GM15510 (cell line): ENCODE data around the gene PSMG3.

ENCODE experiments used
- POLR2A ChIP-seq: IDR thresholded peaks from 3 replicates; pipeline ENCODE4 v1.6.1; 2011; ENCODE audit warnings: borderline replicate concordance; ENCODE audit not compliant: insufficient read length; ENCODE audit errors: extremely low read depth

PSMG3 gene

GRCh38 chr7:1591396-1591795 is 21.6 kb upstream of the PSMG3 start:
- no peak for TF ChIP-seq POLR2A

- no peak for TF ChIP-seq POLR2A
Observed at GRCh38 chr7:1590887-1591286, 21.1 kb upstream of the PSMG3 start.

GRCh38 chr7:1590476-1590875 is 20.6 kb upstream of the PSMG3 start:
- no peak for TF ChIP-seq POLR2A

- TF ChIP-seq POLR2A = no peak
Observed at GRCh38 chr7:1588978-1589377, 19.1 kb upstream of the PSMG3 start.

GRCh38 chr7:1587738-1588137 is 17.9 kb upstream of the PSMG3 start:
- no peak for TF ChIP-seq POLR2A

- TF ChIP-seq POLR2A = no peak
Observed at GRCh38 chr7:1586827-1587705, 17.2 kb upstream of the PSMG3 start.

GRCh38 chr7:1586126-1586826 is 16.4 kb upstream of the PSMG3 start:
- no peak for TF ChIP-seq POLR2A

GRCh38 chr7:1585142-1585981 is 15.5 kb upstream of the PSMG3 start:
- no peak for TF ChIP-seq POLR2A

GRCh38 chr7:1584700-1585099 is 14.9 kb upstream of the PSMG3 start:
- TF ChIP-seq POLR2A = no peak

- no peak for TF ChIP-seq POLR2A
Observed at GRCh38 chr7:1580422-1581030, 10.7 kb upstream of the PSMG3 start.

GRCh38 chr7:1579481-1580421 is 9.9 kb upstream of the PSMG3 start:
- TF ChIP-seq POLR2A = no peak

- no peak for TF ChIP-seq POLR2A
Observed at GRCh38 chr7:1578513-1578912, 8.7 kb upstream of the PSMG3 start.

- no peak for TF ChIP-seq POLR2A
Observed at GRCh38 chr7:1576521-1577253, 6.9 kb upstream of the PSMG3 start.
